DMS53 treated with DMSO at 0.1 percent for 48 hours (cell line): ENCODE measurements around the gene KIAA0586.
"Not testable (repeated sequence)": the region's sequence is repeated elsewhere in the genome, so short reads cannot be mapped to it uniquely, and the experiment has no call there.

Source experiments
- DNase-seq: peaks from one replicate; lab custom pipeline; 2025; ENCODE audit not compliant: unreplicated experiment; lab: John Stamatoyannopoulos, UW

Gene KIAA0586

GRCh38 chr14:58463147-58463546 is 35.6 kb downstream of the KIAA0586 start:
- no peak for DNase-seq

GRCh38 chr14:58464652-58465051 is 37.1 kb downstream of the KIAA0586 start:
- no peak for DNase-seq

DNA sequence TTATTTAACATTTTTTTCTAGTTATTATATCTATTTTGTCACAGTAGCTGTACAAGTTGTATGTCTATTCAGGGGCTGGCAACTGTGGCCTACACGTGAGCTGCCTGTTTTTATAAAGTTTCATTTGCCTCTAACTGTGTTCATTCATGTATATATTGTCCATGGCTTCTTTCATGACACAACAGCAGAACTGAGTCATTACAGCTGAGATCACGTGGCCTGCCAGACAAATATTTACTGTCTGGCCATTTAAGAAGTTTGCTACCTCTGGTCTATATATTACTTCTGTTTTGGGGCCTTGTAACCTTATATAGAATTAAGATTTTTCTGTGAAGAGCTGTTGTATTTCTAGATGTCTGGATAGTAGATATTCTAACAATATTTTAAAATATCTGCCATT is 37.9 kb downstream of the KIAA0586 start:
- peak; percentile 78 for DNase-seq

GRCh38 chr14:58466459-58466858 is 38.9 kb downstream of the KIAA0586 start:
- DNase-seq, result no peak

GRCh38 chr14:58467575-58467974 is 40.1 kb downstream of the KIAA0586 start:
- no peak for DNase-seq

DNA sequence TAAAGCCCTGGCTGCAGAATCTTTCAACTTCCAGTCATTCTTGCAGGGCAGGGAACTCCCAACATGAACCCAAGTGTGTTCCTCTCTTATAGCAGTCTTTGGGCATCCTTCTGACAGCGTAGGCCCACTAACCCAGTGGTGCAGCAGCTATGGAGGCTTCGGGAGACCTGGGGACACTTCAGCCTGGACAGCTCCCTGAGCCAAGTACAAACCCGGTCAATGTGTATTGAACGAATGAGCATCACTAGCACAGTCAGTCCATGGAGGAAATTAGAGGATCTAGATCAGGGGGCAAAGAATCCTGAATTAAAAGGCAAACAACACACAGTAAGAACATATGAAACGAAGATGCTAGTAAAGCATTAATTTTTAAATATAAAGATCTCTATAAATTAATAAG is 41.8 kb downstream of the KIAA0586 start:
- no peak for DNase-seq

DNA sequence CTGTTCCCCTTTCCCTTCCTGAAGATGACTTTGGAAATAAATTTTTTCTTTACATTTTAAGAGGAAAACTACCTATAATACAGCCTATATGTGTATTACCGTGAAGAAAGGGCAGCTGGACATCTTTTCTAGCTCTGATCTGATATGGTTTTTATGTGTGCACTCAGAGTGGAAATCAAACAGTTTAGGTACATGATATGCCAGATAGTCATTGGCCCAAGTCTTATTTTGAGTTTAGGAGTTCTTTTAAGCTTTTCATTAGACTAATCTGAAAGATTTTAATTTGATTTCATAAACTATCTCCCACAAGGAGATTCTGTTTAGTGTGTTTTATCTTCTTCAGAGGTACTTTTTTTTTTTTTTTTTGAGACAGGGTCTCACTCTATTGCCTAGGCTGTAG is 48.8 kb downstream of the KIAA0586 start:
- no peak for DNase-seq

GRCh38 chr14:58477653-58478052 is 50.1 kb downstream of the KIAA0586 start:
- no peak for DNase-seq

DNA sequence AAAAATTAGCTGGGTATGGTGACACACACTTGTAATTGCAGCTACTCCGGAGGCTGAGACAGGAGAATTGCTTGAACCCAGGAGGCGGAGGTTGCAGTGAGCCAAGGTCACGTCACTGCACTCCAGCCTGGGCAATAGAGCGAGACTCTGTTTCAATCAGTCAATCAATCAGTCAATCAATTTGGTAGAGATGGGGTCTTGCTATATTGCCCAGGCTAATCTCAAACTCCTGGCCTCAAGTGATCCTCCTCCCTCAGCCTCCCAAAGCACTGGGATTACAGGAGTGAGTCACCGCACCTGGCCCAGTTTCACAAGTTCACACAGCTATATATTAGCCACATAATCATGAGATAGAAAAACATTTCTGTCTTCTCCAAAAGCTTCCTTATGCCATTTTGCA is 50.8 kb downstream of the KIAA0586 start:
- not testable (repeated sequence) for DNase-seq

GRCh38 chr14:58479975-58480374 is 52.5 kb downstream of the KIAA0586 start:
- DNase-seq, result no peak

DNA sequence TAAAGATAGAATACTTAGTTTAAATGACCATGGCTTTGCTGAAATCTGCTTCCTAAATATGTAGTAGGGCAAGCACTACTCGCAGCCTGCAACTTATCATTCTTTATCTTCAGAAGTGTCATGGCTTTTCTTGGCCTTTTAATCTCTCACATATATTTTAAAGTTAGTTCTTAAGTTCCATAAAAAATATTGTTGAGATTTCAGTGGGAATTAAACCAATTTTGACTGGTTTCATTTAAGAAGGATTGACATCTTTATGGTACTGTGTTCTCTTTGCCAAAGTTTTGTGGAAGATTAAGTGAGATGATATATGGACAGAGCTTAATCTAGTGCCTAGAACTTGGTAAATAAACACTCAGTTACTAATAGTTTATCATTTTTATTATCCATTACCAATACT is 56.7 kb downstream of the KIAA0586 start:
- DNase-seq, result no peak

DNA sequence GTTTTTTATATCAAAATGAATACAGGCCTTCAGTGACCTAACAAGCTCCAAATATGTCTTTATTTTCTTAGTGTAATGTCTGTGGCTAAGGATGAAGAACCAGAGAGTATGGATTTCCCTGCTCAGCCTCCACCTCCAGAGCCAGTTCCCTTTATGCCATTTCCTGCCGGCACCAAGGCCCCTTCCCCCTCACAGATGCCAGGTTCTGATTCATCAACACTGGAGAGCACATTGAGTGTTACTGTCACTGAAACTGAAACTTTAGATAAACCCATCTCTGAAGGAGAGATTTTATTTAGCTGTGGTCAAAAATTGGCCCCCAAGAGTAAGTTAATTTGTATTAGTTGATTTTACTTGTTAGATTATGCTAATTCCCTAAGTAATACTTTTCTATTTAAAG is 61.0 kb downstream of the KIAA0586 start:
- peak; percentile 0 for DNase-seq

DNA sequence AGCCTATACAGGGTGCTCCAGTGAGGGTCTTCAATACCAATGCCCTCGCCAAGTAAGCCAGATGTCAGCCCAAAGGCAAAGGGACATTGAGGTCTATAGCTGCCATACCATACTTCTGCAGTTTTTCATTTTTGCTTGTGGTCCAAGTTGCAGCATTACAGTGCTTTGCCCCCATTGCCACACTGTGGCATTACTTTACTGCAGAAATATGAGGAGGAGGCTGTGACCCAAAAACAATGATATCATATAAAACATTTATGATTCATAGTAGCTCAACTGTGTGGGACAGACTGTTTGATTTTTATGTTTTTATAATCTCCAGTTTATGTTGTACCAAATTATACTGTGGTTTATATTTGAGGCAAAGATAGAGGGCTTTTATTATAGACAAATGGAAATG is 64.1 kb downstream of the KIAA0586 start:
- DNase-seq, result no peak

GRCh38 chr14:58492044-58492443 is 64.5 kb downstream of the KIAA0586 start:
- no peak for DNase-seq

DNA sequence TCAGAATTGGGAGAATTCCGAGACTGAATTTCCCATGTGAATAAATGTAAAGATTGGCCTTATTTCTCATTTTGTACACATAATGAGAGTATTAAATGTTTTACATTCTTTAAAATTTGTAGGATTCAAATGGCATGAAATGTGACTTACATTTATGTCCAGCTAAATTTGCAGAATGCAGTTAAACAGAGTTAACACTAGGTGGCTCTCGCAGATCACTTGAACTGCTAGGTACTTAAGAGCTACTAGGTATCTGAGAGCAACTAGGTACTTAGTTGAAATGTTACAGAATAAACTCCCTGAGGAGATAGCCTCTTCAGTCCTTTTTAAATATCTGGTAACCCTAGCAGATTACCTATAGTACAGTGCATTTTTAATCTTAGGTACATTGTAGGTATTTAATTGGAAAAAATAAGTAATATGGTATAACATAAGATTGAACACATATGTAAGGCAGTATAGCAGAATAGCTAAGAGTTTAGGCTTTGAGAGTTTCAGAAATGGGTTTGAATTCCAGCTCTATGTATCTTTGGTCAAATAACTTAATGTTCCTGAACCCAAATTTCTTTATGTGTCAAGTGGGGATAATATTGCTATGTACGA is 73.8 kb downstream of the KIAA0586 start:
- DNase-seq, result peak; percentile 47

- no peak for DNase-seq
These were observed 85.8 kb downstream of the KIAA0586 start for GRCh38 chr14:58513272-58513671.

DNA sequence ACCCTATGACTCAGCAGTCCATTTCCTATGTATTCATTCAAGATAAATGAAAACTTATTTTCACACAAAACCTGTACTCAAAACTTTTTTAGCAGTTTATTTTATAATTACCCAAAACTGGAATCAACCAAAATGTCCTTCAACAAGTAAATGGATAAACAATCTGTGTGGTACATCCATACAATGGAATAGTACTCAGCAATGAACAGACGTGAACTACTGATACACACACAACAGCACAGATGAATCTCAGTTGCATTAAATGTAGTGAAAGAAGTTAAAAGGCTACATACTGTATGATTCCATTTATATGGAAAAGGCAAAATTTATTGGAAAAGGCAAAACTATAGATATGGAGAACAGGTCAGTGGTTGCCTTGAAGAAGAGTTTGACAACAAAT is 90.1 kb downstream of the KIAA0586 start:
- no peak for DNase-seq

GRCh38 chr14:58525691-58526090 is 98.2 kb downstream of the KIAA0586 start:
- DNase-seq, result not testable (repeated sequence)

DNA sequence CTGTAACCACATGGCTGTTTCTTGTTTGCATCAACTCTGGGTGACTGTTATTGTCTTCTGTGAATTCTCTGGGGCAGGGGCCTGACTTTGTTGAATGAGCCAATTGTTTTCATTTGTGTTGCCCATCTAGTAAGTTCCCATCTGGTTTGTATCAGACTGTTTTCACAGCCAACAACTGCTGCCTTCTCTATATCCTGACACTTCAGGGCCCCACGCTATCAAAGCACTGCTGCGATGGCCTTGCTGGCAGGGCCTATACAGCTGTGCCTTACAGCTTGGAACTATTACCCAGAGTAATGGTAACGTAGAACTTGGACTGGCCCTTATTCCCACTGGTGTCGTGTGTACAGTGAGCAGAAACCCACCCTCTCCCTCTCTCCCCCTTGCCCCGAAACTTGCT is 105.9 kb downstream of the KIAA0586 start:
- no peak for DNase-seq

DNA sequence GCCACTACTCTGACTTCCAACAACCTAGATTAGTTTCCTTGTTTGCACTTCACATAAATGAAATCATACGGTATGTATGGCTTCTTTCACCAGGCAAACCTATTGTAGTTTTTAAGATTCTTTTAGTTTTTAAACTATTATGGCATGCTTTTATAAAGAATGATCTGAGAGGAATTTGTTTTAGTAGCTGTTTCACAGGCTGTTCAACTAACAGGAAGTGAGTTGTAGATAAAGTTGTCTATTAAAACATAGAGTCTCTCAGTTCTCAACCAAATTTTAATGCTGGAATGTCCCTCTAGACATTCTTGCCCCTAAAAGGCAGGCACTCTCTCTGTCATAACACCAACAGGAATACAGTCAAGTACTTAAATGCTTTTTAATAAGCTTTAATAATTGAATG is 107.5 kb downstream of the KIAA0586 start:
- DNase-seq, result no peak

DNA sequence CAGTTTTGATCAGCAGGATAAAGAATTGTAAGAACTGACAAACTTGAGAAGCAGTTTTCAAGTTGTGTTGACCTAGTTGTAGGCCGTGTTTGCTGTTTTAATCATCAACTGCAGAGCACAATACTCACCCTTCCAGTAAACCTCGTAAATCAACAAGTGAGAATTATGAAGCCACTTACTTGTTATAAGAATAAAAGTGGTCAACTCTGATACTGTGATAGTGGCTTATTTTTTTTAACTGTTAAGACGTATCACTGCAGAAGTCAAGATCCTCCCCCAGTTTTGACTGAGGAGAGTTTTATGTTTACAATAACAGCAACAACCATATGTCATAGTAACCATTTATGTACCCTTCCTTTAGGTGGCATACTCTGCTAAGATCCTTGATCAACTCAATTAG is 109.5 kb downstream of the KIAA0586 start:
- no peak for DNase-seq

DNA sequence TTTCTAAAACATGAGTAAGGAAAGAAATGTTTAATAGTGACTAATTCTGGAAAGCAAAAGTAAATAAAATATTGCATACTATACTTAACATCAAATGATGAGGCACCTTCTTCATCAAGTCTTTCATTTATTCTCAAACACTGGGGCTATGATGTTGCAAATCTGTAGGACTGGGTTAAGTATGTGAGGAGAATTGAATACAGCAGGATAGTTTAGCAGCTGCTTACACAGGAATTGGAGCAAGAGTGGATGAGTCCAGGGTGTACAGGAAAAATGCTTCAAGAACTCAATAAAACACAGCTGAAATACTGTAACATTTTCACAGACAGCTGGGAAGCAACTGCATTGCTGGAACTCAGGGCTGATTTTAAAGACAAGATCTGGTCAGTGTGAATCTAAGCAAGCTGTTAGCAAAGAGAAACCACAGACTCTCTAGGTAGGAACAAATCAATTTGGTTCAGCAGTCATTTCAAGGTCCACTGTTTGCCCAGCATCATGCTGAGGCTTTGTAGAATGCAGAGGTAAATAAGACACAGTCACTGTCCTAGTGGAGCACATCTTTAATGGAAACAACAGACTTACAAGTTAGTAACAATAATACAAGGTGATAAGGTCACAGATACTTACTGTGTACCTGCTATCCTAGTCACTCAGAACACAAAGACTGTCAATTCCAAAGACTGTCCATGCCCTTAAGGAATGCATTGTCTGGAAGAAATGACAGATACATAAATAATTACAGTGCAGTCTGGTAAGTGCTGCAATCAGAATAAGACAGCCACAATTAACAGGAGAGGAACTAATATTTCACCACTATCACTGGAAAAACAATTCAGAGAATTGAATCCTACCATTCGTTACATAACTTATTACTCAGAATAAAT is 113.5 kb downstream of the KIAA0586 start:
- DNase-seq, result no peak

DNA sequence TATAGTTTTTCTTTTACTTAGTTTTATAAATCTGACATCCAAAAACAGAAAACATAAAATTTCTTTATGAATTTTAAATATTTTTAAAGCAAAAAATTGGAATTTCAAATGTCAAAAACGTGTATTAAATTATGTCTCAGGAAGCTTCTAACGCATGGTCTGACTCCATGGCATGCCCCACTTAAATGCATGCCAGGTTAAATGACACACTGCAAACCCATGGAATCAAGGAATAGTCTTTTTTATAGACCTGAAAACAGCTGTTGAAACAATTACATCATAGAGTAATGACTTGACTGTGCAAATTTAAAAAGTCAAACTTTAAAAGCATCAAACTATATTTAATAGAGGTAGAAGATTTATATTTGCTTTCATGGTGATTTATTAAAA is 114.1 kb downstream of the KIAA0586 start:
- no peak for DNase-seq
